ENCODE data around the gene VPS72. TPM values are rescaled to one million over a fixed set of nuclear protein-coding genes. Genes with fewer than 3 reads are reported as not detected.

Gene VPS72
- total RNA-seq, 4 donors from 2014 or later = 21.5 to 26.9 (median 24.4) TPM

DNA sequence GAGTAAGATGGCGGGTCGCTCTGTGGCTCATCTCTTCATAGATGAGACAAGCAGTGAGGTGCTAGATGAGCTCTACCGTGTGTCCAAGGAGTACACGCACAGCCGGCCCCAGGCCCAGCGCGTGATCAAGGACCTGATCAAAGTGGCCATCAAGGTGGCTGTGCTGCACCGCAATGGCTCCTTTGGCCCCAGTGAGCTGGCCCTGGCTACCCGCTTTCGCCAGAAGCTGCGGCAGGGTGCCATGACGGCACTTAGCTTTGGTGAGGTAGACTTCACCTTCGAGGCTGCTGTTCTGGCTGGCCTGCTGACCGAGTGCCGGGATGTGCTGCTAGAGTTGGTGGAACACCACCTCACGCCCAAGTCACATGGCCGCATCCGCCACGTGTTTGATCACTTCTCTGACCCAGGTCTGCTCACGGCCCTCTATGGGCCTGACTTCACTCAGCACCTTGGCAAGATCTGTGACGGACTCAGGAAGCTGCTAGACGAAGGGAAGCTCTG is 31.2 kb downstream of the VPS72 start:
- H3K9me3 ChIP-seq = no peaks in the 10 kb centered on the region
- H3K4me3 ChIP-seq = no peak overlapping the region
- peak overlapping the region in 2 of 4 donors; percentile 22 to 47 for H3K27ac ChIP-seq
- TF ChIP-seq, protein P1, sequence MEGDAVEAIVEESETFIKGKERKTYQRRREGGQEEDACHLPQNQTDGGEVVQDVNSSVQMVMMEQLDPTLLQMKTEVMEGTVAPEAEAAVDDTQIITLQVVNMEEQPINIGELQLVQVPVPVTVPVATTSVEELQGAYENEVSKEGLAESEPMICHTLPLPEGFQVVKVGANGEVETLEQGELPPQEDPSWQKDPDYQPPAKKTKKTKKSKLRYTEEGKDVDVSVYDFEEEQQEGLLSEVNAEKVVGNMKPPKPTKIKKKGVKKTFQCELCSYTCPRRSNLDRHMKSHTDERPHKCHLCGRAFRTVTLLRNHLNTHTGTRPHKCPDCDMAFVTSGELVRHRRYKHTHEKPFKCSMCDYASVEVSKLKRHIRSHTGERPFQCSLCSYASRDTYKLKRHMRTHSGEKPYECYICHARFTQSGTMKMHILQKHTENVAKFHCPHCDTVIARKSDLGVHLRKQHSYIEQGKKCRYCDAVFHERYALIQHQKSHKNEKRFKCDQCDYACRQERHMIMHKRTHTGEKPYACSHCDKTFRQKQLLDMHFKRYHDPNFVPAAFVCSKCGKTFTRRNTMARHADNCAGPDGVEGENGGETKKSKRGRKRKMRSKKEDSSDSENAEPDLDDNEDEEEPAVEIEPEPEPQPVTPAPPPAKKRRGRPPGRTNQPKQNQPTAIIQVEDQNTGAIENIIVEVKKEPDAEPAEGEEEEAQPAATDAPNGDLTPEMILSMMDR (IDR thresholded peaks at IDR 0.05) = no peak
- no peak for TF ChIP-seq POLR2A (IDR thresholded peaks at IDR 0.05)
- peaks cover 0 to 30% (median 0%) of the 10 kb centered on the region in 3 donors for H3K36me3 ChIP-seq
- no peak for DNase-seq
- no peaks in the 10 kb centered on the region for H3K27me3 ChIP-seq
- H3K4me1 ChIP-seq = peaks cover 0 to 7% (median 0%) of the 10 kb centered on the region in 4 donors

DNA sequence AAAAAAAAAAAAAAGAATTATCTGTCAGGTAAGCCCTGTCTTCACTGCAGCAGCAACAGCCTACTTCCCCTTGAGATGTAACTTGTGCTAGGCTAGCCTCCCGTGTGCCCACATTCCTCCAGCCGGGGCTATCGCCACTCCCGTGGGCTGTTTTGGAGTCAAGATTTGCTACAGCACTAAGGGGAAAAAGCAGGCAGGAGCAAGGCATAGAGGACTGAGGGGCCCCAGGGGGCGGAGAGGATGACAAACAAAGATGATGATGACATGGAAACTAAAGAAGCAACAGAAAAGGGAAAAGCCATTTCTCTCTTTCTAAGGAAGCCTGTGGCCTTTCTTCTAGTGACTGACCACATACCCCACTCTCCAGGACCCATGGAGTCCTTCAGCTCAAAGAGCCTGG is 31.7 kb downstream of the VPS72 start:
- Histone ChIP-seq H3K27ac (peak overlapping the region in 1 of 4 donors; percentile 79), H3K9me3 (no peaks in the 10 kb centered on the region), H3K27me3 (no peaks in the 10 kb centered on the region), H3K36me3 (peaks cover 0 to 30% (median 0%) of the 10 kb centered on the region in 3 donors), H3K4me3 (peak overlapping the region in 1 of 4 donors; percentile 45), H3K4me1 (peaks cover 0 to 7% (median 0%) of the 10 kb centered on the region in 4 donors)
- no peak for TF ChIP-seq POLR2A (IDR thresholded peaks at IDR 0.05)
- TF ChIP-seq, protein P1 (IDR thresholded peaks at IDR 0.05) = no peak
- no peak for DNase-seq

DNA sequence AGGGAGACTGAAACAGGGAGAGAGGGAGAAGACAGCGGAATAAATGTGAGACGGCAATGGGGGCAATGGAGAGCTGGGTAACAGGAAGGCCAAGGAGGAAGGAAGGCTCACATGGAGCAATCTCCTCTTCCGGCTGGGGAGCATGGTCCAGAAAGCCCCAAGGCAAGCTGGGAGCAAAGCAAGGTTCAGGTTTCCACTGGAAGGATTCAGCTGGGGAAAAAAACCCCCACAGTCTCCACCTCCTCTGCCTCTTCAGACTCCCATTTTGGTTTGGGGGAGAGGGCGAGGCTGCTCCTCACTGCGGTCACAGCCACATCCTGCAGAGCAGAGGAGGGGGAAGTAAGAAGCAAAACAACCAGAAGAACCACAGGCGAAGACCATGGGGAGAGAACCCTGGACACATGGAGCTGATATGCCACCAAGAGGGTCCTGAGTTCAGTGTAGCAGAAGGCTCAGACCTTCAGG is 32.9 kb downstream of the VPS72 start:
- Histone ChIP-seq H3K4me3 (peak overlapping the region; percentile 34 to 56 (median 46)), H3K4me1 (peaks cover 0 to 7% (median 0%) of the 10 kb centered on the region in 4 donors), H3K27me3 (no peaks in the 10 kb centered on the region), H3K36me3 (peaks cover 0 to 30% (median 0%) of the 10 kb centered on the region in 3 donors), H3K9me3 (no peaks in the 10 kb centered on the region), H3K27ac (peak overlapping the region; percentile 37 to 79 (median 54))
- TF ChIP-seq POLR2A (IDR thresholded peaks at IDR 0.05) = no peak
- TF ChIP-seq, protein P1 (IDR thresholded peaks at IDR 0.05) = no peak
- DNase-seq = peak in 2 of 3 donors; percentile 80 to 84

DNA sequence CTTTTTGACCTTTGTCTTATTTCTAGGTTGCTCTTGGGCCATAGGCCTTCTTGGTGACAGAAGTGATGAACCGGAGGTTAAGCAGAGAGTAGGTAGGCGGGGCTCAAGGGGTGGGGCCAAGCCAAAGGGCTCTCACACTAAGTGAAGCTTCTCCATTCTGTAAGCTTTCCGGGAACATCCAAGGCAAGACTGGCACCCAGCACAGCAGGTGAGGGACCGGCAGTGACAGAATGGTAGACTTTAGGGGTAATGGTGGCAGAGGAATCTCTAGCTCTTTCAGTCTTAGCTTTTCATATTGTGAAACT is 33.5 kb downstream of the VPS72 start, which contains the start of gene TNFAIP8L2:
TSS of gene TNFAIP8L2 (plus strand) at position 135 of the 305 bp plus-strand sequence. CDS start 2,049 bp downstream, outside the sequence.
- Histone ChIP-seq H3K36me3 (peaks cover 0 to 30% (median 0%) of the 10 kb centered on the region in 3 donors), H3K4me3 (peak within 1 kb of the TSS; percentile 34 to 56 (median 46)), H3K9me3 (no peaks in the 10 kb centered on the region), H3K4me1 (peaks cover 0 to 7% (median 0%) of the 10 kb centered on the region in 4 donors), H3K27ac (peak within 1 kb of the TSS; percentile 37 to 79 (median 54)), H3K27me3 (no peaks in the 10 kb centered on the region)
- DNase-seq = peak; percentile 74 to 93 (median 88)
- TF ChIP-seq, protein P1 (IDR thresholded peaks at IDR 0.05) = no peak
- no peak for TF ChIP-seq POLR2A (IDR thresholded peaks at IDR 0.05)

DNA sequence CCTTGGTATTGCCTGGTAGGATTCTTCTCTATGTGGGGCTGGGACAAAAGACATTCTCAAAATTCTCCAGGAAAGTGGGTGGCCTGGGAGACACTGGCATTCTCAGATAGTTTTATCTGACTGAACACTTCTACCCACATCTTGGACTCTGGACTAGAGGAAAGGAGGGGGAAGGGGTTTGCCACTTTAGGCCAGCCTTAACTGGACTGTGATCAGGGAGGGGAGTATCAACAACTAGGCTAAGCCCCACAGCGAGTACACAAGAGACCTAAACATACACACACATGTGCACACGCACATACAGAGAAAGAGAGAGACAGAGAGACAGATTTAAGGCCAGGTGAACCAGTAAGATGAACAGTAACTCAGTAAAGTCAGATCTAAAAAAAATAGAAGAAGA is 42.3 kb downstream of the VPS72 start:
- Histone ChIP-seq H3K36me3 (no peaks in the 10 kb centered on the region), H3K4me3 (peak overlapping the region in 2 of 4 donors; percentile 77 to 88), H3K9me3 (no peaks in the 10 kb centered on the region), H3K27ac (peak overlapping the region in 3 of 4 donors; percentile 18 to 79 (median 61)), H3K4me1 (peaks cover 0 to 30% (median 0%) of the 10 kb centered on the region in 4 donors), H3K27me3 (no peaks in the 10 kb centered on the region)
- peak in 1 of 3 donors; percentile 62 for DNase-seq
- TF ChIP-seq, protein P1 (IDR thresholded peaks at IDR 0.05) = no peak
- TF ChIP-seq POLR2A (IDR thresholded peaks at IDR 0.05) = peak in 1 of 2 donors; percentile 15
